SW 1271 (cell line): ENCODE data around the gene CD38.
A peak's percentile ranks its signal among the peaks of the same experiment; 100 is the strongest.
"Not testable (repeated sequence)": the region's sequence is repeated elsewhere in the genome, so short reads cannot be mapped to it uniquely, and the experiment has no call there.

Source experiments
- DNase-seq, 2 experiments: peaks; one replicate each; lab custom pipeline; 2025; lab: John Stamatoyannopoulos, UW

CD38 gene

DNA sequence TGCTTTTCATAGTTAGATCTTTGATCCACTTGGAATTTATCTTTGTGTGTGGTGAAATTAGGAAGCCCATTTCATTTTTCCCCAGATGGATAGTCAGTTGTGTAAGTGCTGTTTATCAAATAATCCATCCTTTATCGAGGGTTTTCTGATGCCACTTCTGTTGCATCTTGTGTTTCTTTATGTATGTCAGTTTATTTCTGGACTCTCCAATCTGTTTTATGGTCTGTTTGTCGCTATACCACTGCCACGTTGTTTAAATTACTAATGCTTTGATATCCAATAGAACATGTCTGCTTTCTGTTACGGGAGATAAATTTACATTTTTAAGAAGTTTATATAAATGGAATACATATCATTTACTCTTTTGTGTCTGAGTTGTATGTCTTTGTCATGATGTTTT lies 21.0 kb downstream of the CD38 start:
- DNase-seq: no peak

DNA sequence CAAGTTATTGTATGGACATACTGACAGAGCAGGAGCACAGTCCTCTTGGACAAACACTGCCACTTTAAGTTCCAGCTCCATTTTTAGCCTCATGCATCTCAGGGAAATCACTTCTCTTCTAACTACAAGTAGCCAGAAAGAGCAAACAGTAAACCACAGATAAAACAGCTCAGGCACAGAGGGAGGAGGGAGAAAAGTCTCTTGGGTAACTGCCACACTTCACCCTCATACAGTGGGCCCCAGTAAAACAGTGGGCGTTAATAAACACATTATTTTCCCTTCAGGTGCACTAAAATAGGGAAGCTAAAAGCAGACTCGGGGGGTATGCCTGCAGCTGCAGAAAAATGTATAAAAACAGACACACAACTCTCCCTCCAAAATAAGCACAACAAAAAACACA lies 21.6 kb downstream of the CD38 start:
- DNase-seq: no peak

DNA sequence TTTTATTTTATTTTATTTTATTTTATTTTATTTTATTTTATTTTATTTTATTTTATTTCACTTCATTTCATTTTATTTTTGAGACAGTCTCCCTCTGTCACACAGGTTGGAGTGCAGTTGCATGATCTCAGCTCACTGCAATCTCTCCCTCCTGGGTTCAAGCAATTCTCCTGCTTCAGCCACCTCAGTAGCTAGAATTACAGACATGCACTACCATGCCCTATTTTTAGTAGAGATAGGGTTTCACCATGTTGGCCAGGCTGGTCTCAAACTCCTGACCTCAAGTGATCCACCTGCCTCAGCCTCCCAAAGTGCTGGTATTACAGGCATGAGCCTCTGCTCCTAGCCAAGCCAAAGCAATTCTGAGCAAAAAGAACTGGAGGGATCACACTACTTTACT lies 24.4 kb downstream of the CD38 start:
- not testable (repeated sequence) for DNase-seq

DNA sequence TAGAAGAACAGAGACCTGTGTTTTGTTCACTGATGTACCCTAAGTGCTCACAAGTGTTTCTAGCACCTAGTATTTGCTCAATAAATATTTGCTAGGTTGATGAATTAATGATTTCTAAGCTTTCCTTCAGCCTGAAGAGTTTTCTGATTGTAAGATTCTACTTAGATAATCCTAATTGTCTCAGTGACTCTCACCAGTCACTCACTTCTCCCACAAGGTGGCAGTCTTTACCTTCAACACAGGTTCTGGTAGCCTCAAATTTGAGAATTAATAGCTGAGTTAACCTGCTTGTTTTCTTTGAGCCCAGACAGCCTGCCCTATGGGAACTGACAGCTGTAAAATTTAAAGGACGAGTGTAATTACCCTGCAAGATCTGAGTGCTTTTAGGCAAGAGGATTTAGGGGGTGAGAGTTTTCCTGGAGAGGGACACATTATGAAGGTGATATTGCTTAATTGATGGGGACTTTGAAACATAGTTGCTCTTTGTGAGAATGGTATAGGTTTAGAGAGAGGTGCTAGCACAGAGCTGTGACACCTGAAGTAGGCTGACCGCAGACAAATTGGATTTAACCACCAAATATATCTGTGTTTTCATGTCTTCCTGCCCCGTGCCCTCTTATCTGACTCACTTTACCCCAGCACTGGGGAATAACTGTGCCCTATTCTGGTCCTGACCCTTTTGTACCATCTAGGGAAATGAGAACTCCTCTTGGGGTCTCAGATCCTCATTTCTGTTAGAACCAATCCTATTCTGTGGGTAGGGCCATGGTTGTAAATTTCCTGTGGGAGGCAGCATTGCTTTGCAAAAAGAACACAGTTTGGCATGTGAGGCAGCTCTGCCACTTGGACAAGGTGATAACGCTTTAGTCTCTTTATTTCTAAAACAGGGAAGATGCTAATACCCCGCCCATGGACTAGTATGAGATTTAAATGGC lies 27.7 kb downstream of the CD38 start:
- DNase-seq: peak; percentile 16 to 49

DNA sequence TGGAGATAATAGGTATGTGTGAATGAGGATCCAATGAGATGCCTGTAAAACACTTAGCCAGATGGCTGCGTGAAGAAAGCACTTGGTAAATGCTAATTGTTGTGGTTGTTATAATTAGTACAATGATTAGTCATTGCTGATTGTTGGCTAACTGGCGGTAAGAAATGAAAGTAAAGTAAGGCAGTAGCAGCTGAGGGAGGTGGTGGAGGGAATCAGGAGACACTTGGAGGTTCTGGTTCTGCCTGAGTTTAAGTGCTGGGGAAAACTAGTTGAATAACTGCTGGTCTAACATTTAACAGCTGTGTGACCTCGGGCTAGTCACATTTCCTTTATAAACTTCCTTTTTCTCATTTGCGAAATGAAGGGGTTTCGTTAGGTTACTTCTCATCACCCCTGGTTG lies 30.9 kb downstream of the CD38 start:
- no peak for DNase-seq

DNA sequence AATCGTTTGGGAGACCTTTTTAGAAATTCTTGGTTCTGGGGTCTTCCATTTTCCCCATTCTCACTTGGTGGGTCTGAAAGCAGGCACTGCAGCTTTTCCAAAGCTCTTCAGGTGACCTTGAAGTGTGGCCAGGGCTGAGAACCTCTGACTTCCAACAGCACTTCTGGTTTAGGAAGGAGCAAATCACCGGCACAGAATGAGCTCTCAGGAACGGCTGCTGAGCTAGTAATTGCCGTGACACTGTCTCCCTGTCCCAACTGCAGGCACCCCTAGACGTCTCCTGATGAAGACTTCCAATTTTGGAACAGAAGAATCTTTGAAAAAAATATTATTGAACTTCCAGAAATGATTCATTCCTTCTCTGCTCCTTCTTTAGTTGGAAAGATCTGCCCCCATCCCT lies 31.3 kb downstream of the CD38 start:
- DNase-seq: no peak

DNA sequence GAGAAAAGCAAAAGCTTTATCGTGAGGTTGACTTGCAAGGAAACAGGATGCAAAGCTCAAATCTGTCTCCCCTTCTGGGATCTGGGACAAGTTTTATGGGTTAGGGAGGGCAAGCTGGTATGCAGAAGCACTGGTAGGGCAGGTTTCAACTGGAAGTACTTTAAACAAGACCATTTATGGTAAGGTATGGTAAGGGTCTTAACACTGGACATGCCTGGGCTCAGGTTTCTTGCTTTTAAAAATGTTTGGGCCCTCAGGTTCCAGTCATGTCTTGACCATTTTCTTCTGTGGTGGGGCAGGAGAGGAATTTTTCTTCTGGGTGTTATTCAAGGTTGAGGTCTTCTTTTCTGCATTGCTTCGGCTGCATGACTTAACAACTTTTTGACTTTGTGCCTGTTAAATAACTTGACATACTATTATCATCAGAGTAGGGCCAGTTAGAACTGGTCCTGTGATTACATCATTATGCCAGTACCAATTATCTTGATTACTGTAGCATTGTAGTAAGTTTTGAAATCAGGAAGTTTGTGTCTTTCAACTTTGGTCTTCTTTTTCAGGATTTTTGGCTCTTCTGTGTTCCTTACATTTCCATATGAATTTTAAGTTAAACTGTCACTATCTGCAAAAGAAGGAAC lies 33.7 kb downstream of the CD38 start:
- DNase-seq: no peak

DNA sequence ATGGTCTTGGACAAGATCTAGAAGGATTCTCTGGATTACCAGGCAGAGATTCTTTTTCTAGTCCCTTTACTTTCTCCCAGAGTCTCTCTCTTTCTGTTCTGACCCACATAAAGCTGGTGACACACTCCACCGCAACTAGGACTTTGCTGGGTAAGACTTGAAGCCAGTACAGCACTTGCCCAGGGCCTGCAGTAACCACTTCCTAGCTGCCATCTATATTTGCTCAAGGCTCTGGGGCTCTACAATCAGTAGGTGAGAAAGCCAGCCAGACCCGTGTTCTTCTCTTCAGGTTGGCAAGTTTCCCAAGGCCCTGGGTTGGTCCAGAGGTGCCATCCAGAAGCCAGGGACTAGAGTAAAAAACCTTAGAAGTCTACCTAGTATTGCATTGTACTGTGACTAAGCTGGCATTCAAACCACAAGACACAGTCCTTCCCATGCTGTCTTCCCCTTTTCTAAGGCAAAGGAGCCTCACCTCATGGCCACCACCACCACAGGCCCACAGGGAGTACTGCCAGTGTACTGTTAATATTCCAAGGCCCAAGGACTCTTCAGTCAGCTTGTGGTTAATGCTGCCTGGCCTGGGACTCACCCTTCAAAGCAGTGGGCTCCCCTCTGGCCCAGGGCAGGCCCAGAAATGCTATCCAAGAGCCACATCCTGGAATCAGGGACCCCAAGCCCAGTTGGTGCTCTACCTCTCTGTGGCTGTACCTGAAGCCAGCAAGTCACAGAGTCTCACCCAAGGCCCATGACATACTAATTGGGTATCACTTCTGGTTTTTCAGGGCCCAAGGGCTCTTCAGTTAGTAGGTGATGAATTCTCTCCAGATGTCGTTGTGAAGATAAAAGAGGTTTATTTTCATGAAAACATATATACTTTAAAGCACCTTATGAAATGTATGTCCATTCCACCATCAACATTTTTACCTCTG lies 54.7 kb downstream of the CD38 start:
- DNase-seq: no peak

DNA sequence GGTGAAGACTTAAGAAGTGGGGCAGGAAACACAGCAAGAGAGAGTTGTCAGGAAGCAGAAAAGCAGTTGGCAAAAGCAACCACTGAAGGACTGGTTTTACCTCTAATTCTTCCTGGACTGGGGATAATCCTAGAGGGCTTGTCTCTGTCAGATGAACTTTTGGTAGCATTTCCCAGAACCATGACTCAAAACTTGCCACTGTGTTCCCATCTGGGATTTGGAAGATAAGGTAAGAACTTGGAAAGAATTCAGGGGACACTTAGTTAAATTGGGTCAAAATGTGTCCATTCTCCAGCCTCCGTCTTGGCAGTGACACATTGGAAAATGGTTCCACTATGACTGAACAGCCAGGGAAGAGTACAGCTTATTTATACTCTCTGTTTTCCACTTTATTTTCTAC lies 55.7 kb downstream of the CD38 start:
- no peak for DNase-seq

DNA sequence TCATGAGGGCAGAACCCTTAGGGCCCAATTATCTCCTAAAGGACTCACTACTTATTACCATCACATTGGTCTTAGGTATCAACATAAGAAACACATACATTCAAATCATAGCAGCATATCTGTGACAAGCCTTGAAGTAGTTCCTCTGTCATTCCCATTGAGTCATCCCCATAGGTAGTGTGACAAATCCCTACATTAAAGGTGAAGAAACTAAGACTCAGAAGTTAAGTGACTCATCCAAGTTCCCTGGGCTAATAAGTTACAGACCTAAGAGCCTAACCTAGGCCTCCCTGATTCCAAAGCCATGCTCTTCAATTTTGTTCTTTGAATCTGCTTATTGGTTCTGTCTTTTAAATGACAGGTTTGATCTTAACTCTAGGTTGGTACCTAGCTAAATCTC lies 58.2 kb downstream of the CD38 start:
- DNase-seq: no peak

DNA sequence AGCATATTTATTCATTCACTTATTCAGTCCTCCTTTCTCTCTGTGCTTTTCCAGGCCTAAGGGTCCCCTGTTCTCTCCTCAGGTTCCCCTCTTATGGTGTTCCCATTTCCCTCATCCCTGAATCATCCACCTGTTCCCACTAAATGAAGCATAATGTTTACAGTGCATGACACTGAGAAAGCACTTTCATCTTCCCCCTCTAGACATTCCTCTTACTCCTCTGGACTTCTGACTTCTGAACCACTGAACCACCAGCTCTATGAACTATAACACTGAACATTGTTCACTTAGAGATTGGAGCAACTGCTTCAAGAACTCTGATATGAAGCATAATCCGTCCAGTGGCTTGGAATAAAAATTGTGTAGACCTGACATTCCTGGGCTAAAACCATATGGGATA lies 59.5 kb downstream of the CD38 start:
- DNase-seq: no peak

DNA sequence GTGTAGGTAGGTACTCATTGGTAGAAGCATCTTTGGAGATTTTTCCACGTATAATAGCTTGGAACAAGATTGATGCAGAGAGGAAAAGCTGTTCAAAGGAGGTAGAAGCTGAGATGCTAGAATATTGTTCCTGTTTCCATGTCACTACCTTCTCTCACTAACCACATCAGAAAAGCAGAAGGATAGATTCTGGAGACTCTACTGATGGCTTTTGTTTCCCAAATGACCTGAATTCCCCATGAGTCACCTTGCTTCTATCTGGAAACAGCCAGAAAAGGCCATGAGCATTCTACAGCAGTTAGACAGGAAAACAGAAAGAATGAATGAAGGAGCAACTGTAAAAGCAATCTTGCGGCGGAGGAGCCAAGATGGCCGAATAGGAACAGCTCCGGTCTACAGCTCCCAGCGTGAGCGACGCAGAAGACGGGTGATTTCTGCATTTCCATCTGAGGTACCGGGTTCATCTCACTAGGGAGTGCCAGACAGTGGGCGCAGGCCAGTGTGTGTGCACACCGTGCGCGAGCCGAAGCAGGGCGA lies 63.1 kb downstream of the CD38 start:
- DNase-seq: not testable (repeated sequence)

DNA sequence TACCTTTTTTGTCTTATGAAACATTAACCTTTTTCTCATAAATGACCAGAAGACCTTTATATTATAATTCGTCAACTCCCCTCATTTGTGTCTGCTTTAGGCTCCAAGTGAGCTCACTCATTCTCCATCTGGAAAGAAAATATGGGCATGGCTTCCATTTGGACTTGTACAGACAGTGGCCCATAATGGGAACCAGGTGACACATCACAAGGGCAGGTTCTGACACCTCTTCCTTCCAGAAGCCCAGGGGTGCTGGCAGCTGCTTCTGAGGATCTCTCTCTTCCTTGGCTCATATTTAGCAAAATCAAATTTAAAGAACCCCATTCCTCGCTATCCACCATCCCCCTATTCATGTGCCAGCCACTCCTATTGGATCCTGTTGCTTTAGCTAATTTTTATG lies 69.6 kb downstream of the CD38 start:
- DNase-seq: no peak

DNA sequence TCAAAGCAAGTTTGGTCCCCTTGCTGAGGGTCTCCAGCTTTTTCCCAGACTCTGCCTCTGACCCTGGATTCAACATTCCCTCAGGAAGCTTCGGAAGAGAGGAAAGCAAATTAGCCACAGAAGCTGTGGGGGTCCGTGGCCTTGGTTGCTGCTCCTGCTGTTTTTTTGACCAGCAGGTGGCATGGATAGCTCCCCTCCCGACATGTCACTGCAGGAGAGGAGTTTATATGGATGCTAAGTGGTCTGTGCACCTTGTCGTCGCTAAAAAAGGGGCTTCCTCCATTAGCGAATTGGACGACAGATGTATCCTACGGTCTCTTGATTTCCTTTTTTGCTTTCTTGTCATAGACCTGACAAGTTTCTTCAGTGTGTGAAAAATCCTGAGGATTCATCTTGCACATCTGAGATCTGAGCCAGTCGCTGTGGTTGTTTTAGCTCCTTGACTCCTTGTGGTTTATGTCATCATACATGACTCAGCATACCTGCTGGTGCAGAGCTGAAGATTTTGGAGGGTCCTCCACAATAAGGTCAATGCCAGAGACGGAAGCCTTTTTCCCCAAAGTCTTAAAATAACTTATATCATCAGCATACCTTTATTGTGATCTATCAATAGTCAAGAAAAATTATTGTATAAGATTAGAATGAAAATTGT lies 70.2 kb downstream of the CD38 start:
- DNase-seq: no peak

DNA sequence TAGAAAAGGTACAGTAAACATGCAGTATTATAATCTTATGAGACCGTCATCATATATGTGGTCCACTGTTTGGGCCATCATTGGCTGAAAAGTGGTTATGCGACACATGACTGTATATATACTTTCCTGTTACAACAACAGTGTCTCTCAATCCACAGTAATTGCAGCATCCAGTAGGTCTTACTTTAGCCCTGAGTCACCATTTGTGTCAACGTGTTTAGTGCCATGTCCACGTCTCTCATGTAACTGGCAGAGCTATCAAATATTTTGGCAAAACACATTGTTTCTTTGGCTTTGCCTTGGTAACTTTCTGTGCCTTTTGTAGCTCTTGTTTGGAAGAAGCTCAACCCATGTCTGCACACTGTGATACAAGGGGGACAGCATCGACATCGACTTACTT lies 73.8 kb downstream of the CD38 start:
- DNase-seq: no peak

DNA sequence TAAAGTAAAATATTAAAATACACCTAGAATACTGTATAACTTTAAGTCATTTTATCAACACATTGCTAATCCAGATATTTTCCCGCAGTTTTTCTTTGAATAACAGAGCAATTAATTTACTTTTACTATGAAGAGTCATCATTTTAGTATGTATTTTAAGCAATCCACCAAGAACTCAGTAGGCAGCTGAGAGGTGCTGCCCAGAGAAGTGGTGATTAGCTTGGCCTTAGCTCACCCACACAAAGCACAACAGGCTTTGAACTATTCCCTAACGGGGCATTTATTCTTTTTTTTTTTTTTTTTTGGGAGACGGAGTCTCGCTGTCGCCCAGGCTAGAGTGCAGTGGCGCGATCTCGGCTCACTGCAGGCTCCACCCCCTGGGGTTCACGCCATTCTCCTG lies 74.4 kb downstream of the CD38 start:
- no peak for DNase-seq

DNA sequence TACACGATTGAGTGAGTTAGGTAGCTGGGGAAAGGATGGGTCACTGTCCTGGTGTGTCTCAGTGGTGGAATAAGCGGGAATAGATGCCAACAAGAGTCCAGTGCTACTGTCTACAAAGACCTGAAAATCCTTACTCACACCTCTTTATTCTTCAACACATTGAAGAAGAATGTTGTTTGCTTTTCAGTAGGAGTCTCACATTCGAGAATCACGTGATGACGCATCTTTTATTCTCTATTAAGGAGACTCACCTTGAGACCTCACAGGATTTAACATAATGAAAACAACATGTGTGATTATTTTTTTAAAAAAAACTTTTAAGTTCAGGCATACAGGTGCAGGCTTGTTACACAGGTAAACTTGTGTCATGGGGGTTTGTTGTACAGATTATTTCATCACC lies 75.2 kb downstream of the CD38 start:
- DNase-seq: no peak

DNA sequence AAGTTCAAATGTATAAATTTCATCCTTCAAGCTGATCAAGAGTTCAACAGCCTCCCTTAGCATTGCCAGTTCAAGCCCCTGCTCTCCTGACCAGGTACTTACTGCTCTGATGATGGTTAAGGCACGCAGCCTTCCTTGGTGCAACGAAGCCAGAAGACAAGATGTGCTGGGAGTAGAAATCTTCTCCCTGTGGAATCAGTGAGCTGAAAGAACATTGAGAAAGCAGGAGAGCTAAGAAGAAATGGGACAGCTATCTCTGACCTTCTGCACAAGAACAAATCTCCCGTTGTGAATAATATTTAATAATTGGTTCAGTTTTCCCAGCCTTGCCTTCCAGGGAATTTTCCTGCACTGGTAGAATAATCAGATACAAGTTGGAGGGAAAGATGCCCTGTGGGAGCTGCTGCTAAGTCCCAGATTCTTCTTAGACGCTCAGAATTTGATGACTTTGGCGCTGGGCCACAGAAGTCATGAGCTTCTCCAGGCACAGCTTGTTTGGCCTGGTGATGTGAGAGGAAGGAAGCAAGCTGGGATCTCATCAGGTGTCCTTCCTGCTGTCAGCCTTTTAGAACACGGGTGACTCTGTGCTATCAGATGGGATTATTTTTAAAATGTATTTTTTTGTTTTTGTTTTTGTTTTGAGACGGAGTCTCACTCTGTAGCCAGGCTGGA lies 77.8 kb downstream of the CD38 start:
- no peak for DNase-seq

DNA sequence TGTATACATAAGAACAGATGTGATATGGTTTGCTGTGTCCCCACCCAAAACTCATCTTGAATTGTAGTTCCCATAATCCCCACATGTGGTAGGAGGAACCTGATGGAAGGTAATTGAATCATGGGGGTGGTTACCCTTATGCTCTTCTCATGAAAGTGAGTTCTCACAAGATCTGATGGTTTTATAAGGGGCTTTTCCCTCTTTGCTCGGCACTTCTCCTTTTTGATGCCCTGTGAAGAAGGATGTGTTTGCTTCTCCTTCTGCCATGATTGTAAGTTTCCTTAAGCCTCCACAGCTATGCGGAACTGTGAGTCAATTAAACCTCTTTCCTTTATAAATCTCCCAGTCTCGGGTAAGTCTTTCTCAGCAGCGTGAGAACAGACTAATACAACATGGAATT lies 83.1 kb downstream of the CD38 start:
- not testable (repeated sequence) for DNase-seq

DNA sequence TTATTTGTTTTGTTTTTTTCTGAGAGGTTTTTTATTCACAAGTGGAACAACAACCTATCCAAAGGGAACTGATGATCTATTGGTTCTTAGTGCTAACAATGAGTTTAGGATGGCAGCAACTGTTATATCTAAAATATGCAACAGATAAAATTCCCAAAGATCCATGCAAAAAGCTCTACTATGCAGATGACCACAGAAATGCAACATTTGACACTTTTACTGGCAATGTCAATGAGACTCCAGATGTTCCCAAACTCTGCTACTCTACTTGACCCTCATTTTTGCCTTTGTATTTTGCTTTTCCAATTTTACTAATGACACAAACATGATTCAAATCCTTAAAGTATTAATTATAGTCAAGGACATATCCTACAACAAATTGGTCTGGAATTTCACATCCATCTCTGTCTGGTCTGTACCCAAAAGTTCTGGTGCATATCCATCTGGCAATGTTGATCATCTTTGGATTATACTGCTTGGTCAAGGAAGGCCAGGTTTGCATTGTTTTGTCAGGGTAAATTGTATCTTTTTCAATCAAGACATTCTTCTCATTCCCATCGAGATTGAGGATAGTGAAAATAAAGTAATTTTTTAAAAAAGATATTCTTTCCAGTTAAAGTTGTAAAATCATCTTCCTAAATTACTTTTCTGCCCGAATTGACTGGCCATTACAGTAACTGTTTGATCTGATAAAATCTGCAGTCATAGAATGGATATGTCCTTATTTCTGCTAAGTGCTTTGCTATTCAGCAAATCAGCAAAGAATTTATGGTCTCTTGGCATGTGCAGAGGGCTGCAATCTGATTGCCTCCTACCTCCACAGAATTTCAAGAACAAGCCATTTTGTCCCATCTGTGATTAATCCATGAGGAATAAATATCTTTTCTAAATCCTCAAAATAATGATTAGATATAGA lies 86.8 kb downstream of the CD38 start:
- DNase-seq: no peak
